Measurements from ENCODE around the gene SEMA4D. TPM values are rescaled to one million over a fixed set of nuclear protein-coding genes. Genes with fewer than 3 reads are reported as not detected.

The SEMA4D gene
- total and polyA plus RNA-seq, 9 of the 15 experiments (the other 6 are each of a cell fraction or from before 2014, with no cell fraction given) = 0.38 to 5.1 (median 1.8) TPM

DNA sequence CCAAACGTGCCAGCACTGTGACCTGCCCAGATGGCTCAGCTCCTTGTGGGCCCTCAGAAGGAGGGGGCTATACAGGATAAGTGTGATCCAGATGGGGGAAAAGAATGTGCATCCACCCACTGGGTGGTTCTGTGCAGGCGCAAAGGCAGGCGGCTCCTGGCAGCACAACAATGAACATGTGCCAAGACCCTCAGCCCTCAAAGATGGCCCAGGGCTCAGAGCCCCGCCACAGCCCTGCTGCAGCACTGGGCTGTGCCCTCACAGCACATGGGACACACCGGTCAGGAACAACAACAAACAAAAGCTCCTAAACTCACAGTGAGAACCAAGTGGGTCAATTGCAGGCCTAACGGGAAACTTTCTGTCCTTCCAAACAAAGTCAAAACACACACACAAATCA is 4.7 kb downstream of the SEMA4D start (continued):
- TF ChIP-seq GTF3C2 (IDR thresholded peaks at IDR 0.05; ENCODE audit: borderline replicate concordance, extremely low read depth, insufficient read length) (no peak), CUX1 (CRISPR knock-in tag; IDR thresholded peaks at IDR 0.05) (no peak), SMAD4 (CRISPR knock-in tag; conservative IDR thresholded peaks at IDR 0.05) (no peak)
- TF ChIP-seq, protein P1, sequence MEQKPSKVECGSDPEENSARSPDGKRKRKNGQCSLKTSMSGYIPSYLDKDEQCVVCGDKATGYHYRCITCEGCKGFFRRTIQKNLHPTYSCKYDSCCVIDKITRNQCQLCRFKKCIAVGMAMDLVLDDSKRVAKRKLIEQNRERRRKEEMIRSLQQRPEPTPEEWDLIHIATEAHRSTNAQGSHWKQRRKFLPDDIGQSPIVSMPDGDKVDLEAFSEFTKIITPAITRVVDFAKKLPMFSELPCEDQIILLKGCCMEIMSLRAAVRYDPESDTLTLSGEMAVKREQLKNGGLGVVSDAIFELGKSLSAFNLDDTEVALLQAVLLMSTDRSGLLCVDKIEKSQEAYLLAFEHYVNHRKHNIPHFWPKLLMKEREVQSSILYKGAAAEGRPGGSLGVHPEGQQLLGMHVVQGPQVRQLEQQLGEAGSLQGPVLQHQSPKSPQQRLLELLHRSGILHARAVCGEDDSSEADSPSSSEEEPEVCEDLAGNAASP (IDR thresholded peaks at IDR 0.05) = no peak

Data from K562 (cell line).